Thyroid gland (tissue), 4 donors: ENCODE data around the gene GPC6. TPM values are rescaled to one million over a fixed set of nuclear protein-coding genes. Genes with fewer than 3 reads are reported as not detected.

ENCODE experiments used
- DNase-seq, 2 donors: peaks; one replicate each; pipeline ENCODE4 v3.0.0-alpha.2; 2019
- H3K27ac ChIP-seq, 3 donors: fragments of 200-600 bp; sonication (generic); 1 replicate in 2 of 3; 2 replicates in 1 of 3; pipeline ENCODE4 v1.5.1; 2016 to 2019; ENCODE audit warnings: mild to moderate bottlenecking in 1 of 3, moderate library complexity in 1 of 3
- H3K27me3 ChIP-seq: fragments of 200-600 bp; sonication (generic); one replicate; pipeline ENCODE4 v1.5.1; 2019
- H3K36me3 ChIP-seq, 2 donors: fragments of 200-600 bp; sonication (generic); one replicate each; pipeline ENCODE4 v1.5.1; 2016 to 2019
- H3K4me1 ChIP-seq, 2 donors: fragments of 200-600 bp; sonication (generic); one replicate each; pipeline ENCODE4 v1.5.1; 2017 to 2019
- H3K4me3 ChIP-seq, 3 donors: fragments of 200-600 bp; sonication (generic); replicated peaks in 1 of 3; 1 replicate in 2 of 3; 2 replicates in 1 of 3; pipeline ENCODE4 v1.5.1; 2016; ENCODE audit warnings: mild to moderate bottlenecking in 1 of 3
- H3K9me3 ChIP-seq: fragments of 200-600 bp; sonication (generic); one replicate; pipeline ENCODE4 v1.5.1; 2017
- POLR2A ChIP-seq, 2 donors: fragments of 450-650 bp; IDR thresholded peaks; one replicate each; pipeline ENCODE4 v1.6.1; 2017; ENCODE audit warnings: antibody characterized with exemption in 2 of 2, mild to moderate bottlenecking in 2 of 2, moderate library complexity in 1 of 2
- WGBS, 2 donors: methylation state at CpG; one replicate each; pipeline ENCODE4 v1.1.5; 2017; 5-methylcytosine and 5-hydroxymethylcytosine counted together
- intact Hi-C: fragments of 100-400 bp; cut with DNase I; formaldehyde crosslinking; loops from one replicate; pipeline ENCODE4 v1.15.1; 2023
- total RNA-seq, 4 donors: library from RNA; depleted of rRNA; stranded (reverse); fragments of >200 nt; gene quantifications; one replicate each; pipeline ENCODE4 v1.2.3, GENCODE V29; 2016
- TF ChIP-seq, protein P1 (sequence below), 6 experiments: fragments of 200-600 bp in 3 of 6; fragments of 450-650 bp in 3 of 6; sonication (generic) in 3 of 6; IDR thresholded peaks; one replicate each; pipeline ENCODE4 v1.5.1; 2016 to 2019; ENCODE audit warnings: antibody characterized with exemption in 6 of 6, mild to moderate bottlenecking in 2 of 6, inconsistent platforms in 1 of 6, moderate library complexity in 1 of 6

The GPC6 gene
- total RNA-seq, 4 donors from 2014 or later: 2.8 to 13.4 (median 7.5) TPM

GRCh38 chr13:93776936-93777335, 550.3 kb downstream of the GPC6 start:
- H3K27me3 ChIP-seq: no peaks in the 10 kb centered on the region
- no peak for TF ChIP-seq POLR2A (IDR thresholded peaks at IDR 0.05)
- TF ChIP-seq, protein P1, sequence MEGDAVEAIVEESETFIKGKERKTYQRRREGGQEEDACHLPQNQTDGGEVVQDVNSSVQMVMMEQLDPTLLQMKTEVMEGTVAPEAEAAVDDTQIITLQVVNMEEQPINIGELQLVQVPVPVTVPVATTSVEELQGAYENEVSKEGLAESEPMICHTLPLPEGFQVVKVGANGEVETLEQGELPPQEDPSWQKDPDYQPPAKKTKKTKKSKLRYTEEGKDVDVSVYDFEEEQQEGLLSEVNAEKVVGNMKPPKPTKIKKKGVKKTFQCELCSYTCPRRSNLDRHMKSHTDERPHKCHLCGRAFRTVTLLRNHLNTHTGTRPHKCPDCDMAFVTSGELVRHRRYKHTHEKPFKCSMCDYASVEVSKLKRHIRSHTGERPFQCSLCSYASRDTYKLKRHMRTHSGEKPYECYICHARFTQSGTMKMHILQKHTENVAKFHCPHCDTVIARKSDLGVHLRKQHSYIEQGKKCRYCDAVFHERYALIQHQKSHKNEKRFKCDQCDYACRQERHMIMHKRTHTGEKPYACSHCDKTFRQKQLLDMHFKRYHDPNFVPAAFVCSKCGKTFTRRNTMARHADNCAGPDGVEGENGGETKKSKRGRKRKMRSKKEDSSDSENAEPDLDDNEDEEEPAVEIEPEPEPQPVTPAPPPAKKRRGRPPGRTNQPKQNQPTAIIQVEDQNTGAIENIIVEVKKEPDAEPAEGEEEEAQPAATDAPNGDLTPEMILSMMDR (IDR thresholded peaks at IDR 0.05): no peak
- no peak overlapping the region for H3K27ac ChIP-seq
- 82 to 87% methylated on average over 5 of the region's 5 CpGs for WGBS, 2 donors
- H3K4me1 ChIP-seq: no peaks in the 10 kb centered on the region
- H3K4me3 ChIP-seq: no peak overlapping the region
- DNase-seq: no peak
- H3K9me3 ChIP-seq: no peaks in the 10 kb centered on the region
- intact Hi-C loops: no loop called here
- no peaks in the 10 kb centered on the region for H3K36me3 ChIP-seq

GRCh38 chr13:93777504-93777903, 550.9 kb downstream of the GPC6 start:
- Histone ChIP-seq H3K27me3 (no peaks in the 10 kb centered on the region), H3K4me3 (no peak overlapping the region), H3K27ac (no peak overlapping the region), H3K36me3 (no peaks in the 10 kb centered on the region), H3K4me1 (no peaks in the 10 kb centered on the region), H3K9me3 (no peaks in the 10 kb centered on the region)
- intact Hi-C loops: no loop called here
- DNase-seq: no peak
- TF ChIP-seq POLR2A (IDR thresholded peaks at IDR 0.05): no peak
- TF ChIP-seq, protein P1 (IDR thresholded peaks at IDR 0.05): no peak
- 83 to 91% methylated on average over 2 of the region's 2 CpGs for WGBS, 2 donors

DNA sequence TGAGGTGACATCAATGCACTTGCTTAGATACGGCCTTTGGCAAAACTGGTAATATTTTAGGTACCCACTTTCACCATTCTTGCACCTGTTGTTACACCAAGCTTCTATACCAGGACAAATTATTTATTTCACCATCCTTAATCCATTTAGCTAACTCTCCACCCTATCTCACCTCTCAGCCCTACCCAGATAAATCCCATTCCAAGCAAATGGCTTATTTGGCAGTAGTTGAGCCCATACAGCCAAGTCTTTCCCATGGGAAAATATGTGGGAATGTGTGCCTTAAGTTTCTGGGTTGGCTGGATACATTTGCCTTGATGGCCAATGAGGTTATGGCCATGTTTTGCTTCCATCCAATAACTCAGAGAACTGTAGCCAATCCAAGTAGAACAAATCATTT, 551.9 kb downstream of the GPC6 start:
- WGBS, 2 donors: 74 to 86% methylated on average over 1 of the region's 1 CpG
- DNase-seq: no peak
- TF ChIP-seq, protein P1 (IDR thresholded peaks at IDR 0.05): no peak
- Histone ChIP-seq H3K9me3 (no peaks in the 10 kb centered on the region), H3K27me3 (no peaks in the 10 kb centered on the region), H3K4me3 (no peak overlapping the region), H3K27ac (no peak overlapping the region), H3K36me3 (no peaks in the 10 kb centered on the region), H3K4me1 (no peaks in the 10 kb centered on the region)
- intact Hi-C loops: no loop called here

DNA sequence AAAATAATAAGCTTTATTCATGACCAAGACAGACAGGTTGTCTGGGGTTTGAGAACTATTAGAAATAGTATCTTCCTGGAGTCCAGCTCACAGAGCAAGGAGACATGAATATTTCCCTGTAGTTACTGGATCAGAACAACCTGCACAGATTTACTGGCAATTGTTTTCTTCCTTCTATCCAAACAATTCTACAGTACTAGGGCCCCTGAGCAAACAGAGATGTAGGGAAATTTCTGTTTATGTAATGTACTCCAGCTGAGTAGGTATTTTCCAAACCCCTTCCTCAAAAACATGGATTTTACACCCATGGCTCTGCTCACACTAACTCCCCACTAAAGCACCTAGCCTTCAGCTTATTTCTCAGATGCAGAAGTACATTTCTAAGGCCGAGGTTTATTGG, 557.6 kb downstream of the GPC6 start:
- no peaks in the 10 kb centered on the region for H3K36me3 ChIP-seq
- TF ChIP-seq, protein P1 (IDR thresholded peaks at IDR 0.05): no peak
- TF ChIP-seq POLR2A (IDR thresholded peaks at IDR 0.05): no peak
- DNase-seq: no peak
- H3K27me3 ChIP-seq: no peaks in the 10 kb centered on the region
- intact Hi-C loops: no loop called here
- H3K27ac ChIP-seq: no peak overlapping the region
- H3K4me1 ChIP-seq: no peaks in the 10 kb centered on the region
- 72 to 84% methylated on average over 1 of the region's 1 CpG for WGBS, 2 donors
- H3K9me3 ChIP-seq: no peaks in the 10 kb centered on the region
- no peak overlapping the region for H3K4me3 ChIP-seq

GRCh38 chr13:93786846-93787489, 560.4 kb downstream of the GPC6 start:
- Histone ChIP-seq H3K9me3 (no peaks in the 10 kb centered on the region), H3K27ac (no peak overlapping the region), H3K27me3 (no peaks in the 10 kb centered on the region), H3K4me1 (no peaks in the 10 kb centered on the region), H3K36me3 (no peaks in the 10 kb centered on the region), H3K4me3 (no peak overlapping the region)
- no peak for DNase-seq
- intact Hi-C loops: no loop called here
- 80 to 82% methylated on average over 4 of the region's 4 CpGs for WGBS, 2 donors
- no peak for TF ChIP-seq POLR2A (IDR thresholded peaks at IDR 0.05)
- TF ChIP-seq, protein P1 (IDR thresholded peaks at IDR 0.05): no peak
